ENCODE measurements around the gene LCN2. TPM values are rescaled to one million over a fixed set of nuclear protein-coding genes. Genes with fewer than 3 reads are reported as not detected.

LCN2 gene
- total and polyA plus RNA-seq, 9 of the 15 experiments (the other 6 are each of a cell fraction or from before 2014, with no cell fraction given) = 0.10 to 1.2 (median 0.44) TPM; not detected in 1

GRCh38 chr9:128127990-128128835 lies 21.0 kb upstream of the LCN2 start (continued):
- TF ChIP-seq ATF3 (IDR thresholded peaks at IDR 0.05) (no peak), ATF3 (CRISPR knock-in tag; conservative IDR thresholded peaks at IDR 0.05) (0 out of 2 replicates have a peak, but pooled peaks have one; percentile 11), EGR1 (conservative IDR thresholded peaks at IDR 0.05) (peak; percentile 100), ZNF282 (CRISPR knock-in tag; IDR thresholded peaks at IDR 0.05) (0 out of 2 replicates have a peak, but pooled peaks have one; percentile 80), ATF6 (CRISPR knock-in tag; IDR thresholded peaks at IDR 0.05) (0 out of 2 replicates have a peak, but pooled peaks have one; percentile 12), ZNF592 (IDR thresholded peaks at IDR 0.05) (no peak), E2F8 (IDR thresholded peaks at IDR 0.05; ENCODE audit: low read depth, partially characterized antibody) (peak; percentile 39), SMAD1 (IDR thresholded peaks at IDR 0.05; ENCODE audit: low read depth, low read length, partially characterized antibody) (no peak), MEF2D (tag; conservative IDR thresholded peaks at IDR 0.05; ENCODE audit: low read depth) (no peak), KAT8 (IDR thresholded peaks at IDR 0.05; ENCODE audit: low read depth) (no peak), ZNF518B (CRISPR knock-in tag; IDR thresholded peaks at IDR 0.05) (no peak), TRIM24 (IDR thresholded peaks at IDR 0.05) (peak in 1 of 2 experiments; percentile 44; a peak in 2 of 4 replicates), RFX5 (IDR thresholded peaks at IDR 0.05; ENCODE audit: low read depth, low read length) (no peak)
